Cardiac muscle cell (in vitro differentiated cells and primary cell): Measurements from ENCODE around the gene GAB1. TPM values are rescaled to one million over a fixed set of nuclear protein-coding genes. Genes with fewer than 3 reads are reported as not detected.

Experiments used
- DNase-seq, 2 donors: peaks; one replicate each; pipeline versions ENCODE4 v3.0.0 to v3.0.0-alpha.2; 2010 to 2017; ENCODE audit warnings: low read depth in 1 of 2, low spot score in 1 of 2
- H3K27ac ChIP-seq: fragments of 200-600 bp; sonication (generic); 2 replicates; pipeline ENCODE4 v1.5.1; 2016
- H3K27me3 ChIP-seq: fragments of 200-600 bp; sonication (generic); 2 replicates; pipeline ENCODE4 v1.6.0; 2016; ENCODE audit warnings: control low read depth
- H3K36me3 ChIP-seq: fragments of 200-600 bp; sonication (generic); 2 replicates; pipeline ENCODE4 v1.5.1; 2016; ENCODE audit warnings: control low read depth
- H3K4me1 ChIP-seq: fragments of 200-600 bp; sonication (generic); 2 replicates; pipeline ENCODE4 v1.8.1; 2017; ENCODE audit warnings: low read depth, mild to moderate bottlenecking, mixed run types
- H3K4me3 ChIP-seq: fragments of 200-600 bp; sonication (generic); 2 replicates; pipeline ENCODE4 v1.5.1; 2016; ENCODE audit warnings: mild to moderate bottlenecking
- H3K9me3 ChIP-seq: fragments of 200-600 bp; sonication (generic); 2 replicates; pipeline ENCODE4 v1.5.1; 2017; ENCODE audit warnings: low read depth, mild to moderate bottlenecking, control low read depth
- polyA plus RNA-seq: library from polyadenylated mRNA; unstranded; fragments of >200 nt; fragmentation: Nextera tagmentation; extraction: Ambion mirVana; gene quantifications from 2 replicates; pipeline ENCODE4 v1.2.1, GENCODE V29; 2016
- total RNA-seq: library from RNA; depleted of rRNA; stranded (reverse); fragments of >200 nt; gene quantifications from 2 replicates; pipeline ENCODE4 v1.2.3, GENCODE V29; 2016
- TF ChIP-seq, protein P1 (sequence below): IDR thresholded peaks from 2 replicates; pipeline ENCODE4 v1.5.1; 2012; ENCODE audit warnings: low read depth, mild to moderate bottlenecking, low read length

GAB1 gene
- total and polyA plus RNA-seq, 2 experiments from 2014 or later: 11.9 to 63.9 TPM

DNA sequence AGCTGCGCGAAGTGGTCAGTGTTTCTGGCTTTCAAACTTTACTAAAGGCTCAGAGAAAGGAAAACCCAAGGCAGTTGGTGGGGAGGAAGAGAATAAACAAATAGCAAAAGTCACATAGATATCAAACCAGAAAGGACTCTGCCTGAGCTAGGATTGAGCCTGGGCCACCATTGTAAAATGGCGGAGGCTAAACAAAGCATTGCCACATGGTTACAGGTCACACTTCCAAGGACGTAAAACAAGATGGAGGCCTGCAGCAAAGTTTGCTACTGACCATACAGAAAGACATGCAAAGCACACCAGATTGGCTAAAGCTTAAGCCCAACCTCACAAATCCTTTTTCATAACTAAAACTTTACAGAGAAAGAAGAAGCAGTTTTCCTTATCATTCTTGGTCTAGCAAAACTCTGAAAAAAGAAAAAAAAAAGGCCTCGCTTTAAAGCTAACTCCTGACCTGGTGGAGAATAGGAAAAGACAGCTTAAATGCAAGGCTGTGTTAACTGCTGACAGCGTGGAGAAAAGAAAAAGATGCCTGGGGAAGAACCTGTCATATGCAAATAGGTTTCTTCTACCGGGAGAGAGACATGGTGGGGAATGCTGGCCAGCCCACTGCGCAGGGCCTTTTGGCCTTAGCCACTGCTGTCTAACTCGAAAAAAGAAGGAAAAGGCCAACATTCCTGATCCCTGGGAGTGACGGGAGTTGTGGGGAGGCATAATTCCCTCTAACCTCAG is 95.0 kb downstream of the GAB1 start:
- no peaks in the 10 kb centered on the region for H3K9me3 ChIP-seq
- no peak overlapping the region for H3K27ac ChIP-seq
- peaks cover 3% of the 10 kb centered on the region for H3K36me3 ChIP-seq
- no peaks in the 10 kb centered on the region for H3K4me1 ChIP-seq
- DNase-seq: no peak
- no peaks in the 10 kb centered on the region for H3K27me3 ChIP-seq
- no peak overlapping the region for H3K4me3 ChIP-seq
- TF ChIP-seq, protein P1, sequence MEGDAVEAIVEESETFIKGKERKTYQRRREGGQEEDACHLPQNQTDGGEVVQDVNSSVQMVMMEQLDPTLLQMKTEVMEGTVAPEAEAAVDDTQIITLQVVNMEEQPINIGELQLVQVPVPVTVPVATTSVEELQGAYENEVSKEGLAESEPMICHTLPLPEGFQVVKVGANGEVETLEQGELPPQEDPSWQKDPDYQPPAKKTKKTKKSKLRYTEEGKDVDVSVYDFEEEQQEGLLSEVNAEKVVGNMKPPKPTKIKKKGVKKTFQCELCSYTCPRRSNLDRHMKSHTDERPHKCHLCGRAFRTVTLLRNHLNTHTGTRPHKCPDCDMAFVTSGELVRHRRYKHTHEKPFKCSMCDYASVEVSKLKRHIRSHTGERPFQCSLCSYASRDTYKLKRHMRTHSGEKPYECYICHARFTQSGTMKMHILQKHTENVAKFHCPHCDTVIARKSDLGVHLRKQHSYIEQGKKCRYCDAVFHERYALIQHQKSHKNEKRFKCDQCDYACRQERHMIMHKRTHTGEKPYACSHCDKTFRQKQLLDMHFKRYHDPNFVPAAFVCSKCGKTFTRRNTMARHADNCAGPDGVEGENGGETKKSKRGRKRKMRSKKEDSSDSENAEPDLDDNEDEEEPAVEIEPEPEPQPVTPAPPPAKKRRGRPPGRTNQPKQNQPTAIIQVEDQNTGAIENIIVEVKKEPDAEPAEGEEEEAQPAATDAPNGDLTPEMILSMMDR: no peak

DNA sequence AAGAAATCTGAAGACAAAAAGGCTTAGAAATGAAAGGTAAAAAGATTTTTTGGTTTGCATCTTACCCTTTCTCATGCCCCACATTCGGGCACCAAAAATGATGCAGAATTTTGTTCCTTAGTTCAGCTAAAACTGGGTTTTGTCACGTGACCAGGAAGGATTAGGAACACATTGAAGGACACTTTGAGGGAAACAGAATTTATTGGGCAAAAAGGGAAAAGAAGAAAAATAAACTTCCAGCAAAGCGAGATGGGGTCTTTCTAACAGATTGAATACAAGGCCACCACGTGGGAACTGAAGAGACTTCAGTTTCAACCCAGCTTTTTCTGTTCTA is 95.5 kb downstream of the GAB1 start:
- DNase-seq: no peak
- Histone ChIP-seq H3K4me1 (no peaks in the 10 kb centered on the region), H3K4me3 (no peak overlapping the region), H3K27me3 (no peaks in the 10 kb centered on the region), H3K9me3 (no peaks in the 10 kb centered on the region), H3K27ac (no peak overlapping the region), H3K36me3 (peaks cover 3% of the 10 kb centered on the region)
- TF ChIP-seq, protein P1: no peak

DNA sequence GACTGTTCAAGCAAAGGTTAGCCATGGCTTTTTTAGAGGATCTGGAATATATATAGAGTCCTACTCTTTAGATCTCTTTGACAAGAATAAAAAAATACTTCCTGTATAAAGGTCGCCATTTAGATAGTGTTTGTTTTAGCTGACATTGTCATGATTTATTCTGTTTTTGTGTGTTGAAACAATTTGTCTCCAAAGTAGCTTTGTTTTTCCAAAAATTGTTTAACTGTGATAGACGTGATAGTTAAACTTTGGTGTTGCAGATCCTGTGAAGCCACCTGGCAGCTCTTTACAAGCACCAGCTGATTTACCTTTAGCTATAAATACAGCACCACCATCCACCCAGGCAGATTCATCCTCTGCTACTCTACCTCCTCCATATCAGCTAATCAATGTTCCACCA is 96.6 kb downstream of the GAB1 start:
- Histone ChIP-seq H3K4me1 (no peaks in the 10 kb centered on the region), H3K27ac (no peak overlapping the region), H3K27me3 (no peaks in the 10 kb centered on the region), H3K36me3 (peaks cover 3% of the 10 kb centered on the region), H3K9me3 (no peaks in the 10 kb centered on the region), H3K4me3 (no peak overlapping the region)
- TF ChIP-seq, protein P1: no peak
- DNase-seq: no peak

DNA sequence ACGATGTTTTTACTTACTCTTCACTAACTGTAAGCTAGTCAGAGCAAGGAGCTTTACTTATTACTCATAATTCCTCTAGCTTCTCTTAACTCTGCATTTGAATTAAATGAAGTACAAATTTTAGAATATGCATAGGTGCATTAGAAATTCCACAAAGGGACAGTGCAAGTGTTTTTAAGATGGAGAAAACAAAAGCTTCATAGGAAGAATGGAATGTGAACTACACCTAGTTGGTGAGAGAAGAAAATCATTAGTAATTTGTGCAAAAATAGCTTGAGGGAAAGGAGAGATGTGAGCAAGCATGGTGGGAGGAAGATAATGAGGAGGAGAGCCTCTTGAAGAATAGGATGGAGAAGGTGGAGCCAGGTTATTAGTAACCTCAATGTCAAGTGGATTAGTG is 99.3 kb downstream of the GAB1 start:
- DNase-seq: no peak
- TF ChIP-seq, protein P1: no peak
- Histone ChIP-seq H3K4me1 (no peaks in the 10 kb centered on the region), H3K27ac (no peak overlapping the region), H3K36me3 (peaks cover 13% of the 10 kb centered on the region), H3K9me3 (no peaks in the 10 kb centered on the region), H3K27me3 (no peaks in the 10 kb centered on the region), H3K4me3 (no peak overlapping the region)

DNA sequence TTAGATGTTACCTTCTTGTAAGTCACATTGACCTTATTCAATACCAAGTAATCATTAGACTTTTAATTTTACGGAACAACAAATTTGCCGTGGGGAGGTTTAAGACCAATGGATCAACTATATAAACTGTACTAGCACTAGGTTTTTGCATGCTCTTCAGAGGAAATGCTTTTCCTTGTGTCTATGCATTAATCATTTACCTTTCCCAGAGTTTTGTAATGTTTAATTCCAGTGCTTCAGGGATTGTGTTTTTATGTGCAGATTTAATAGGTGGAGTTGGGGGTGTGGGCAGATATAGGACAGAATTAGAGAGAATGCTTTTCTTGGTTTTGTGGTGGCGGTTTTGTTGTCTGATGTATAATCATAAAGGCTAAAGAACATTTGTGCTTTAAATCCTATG is 100.8 kb downstream of the GAB1 start:
- Histone ChIP-seq H3K27me3 (no peaks in the 10 kb centered on the region), H3K4me1 (no peaks in the 10 kb centered on the region), H3K4me3 (no peak overlapping the region), H3K36me3 (peaks cover 16% of the 10 kb centered on the region), H3K27ac (no peak overlapping the region), H3K9me3 (no peaks in the 10 kb centered on the region)
- TF ChIP-seq, protein P1: no peak
- no peak for DNase-seq

DNA sequence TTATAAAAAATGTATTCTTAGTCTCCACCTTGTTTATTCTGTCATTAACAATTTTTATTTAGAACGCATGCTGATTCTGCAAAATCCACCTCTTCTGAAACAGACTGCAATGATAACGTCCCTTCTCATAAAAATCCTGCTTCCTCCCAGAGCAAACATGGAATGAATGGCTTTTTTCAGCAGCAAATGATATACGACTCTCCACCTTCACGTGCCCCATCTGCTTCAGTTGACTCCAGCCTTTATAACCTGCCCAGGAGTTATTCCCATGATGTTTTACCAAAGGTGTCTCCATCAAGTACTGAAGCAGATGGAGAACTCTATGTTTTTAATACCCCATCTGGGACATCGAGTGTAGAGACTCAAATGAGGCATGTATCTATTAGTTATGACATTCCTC is 101.3 kb downstream of the GAB1 start:
- TF ChIP-seq, protein P1: no peak
- Histone ChIP-seq H3K9me3 (no peaks in the 10 kb centered on the region), H3K27me3 (no peaks in the 10 kb centered on the region), H3K4me3 (no peak overlapping the region), H3K36me3 (peaks cover 16% of the 10 kb centered on the region), H3K27ac (no peak overlapping the region), H3K4me1 (no peaks in the 10 kb centered on the region)
- DNase-seq: no peak
